ENCODE data around the gene CYP24A1.

Gene CYP24A1

GRCh38 chr20:54140927-54141566 lies 32.7 kb downstream of the CYP24A1 start:
- TF ChIP-seq, protein P1, sequence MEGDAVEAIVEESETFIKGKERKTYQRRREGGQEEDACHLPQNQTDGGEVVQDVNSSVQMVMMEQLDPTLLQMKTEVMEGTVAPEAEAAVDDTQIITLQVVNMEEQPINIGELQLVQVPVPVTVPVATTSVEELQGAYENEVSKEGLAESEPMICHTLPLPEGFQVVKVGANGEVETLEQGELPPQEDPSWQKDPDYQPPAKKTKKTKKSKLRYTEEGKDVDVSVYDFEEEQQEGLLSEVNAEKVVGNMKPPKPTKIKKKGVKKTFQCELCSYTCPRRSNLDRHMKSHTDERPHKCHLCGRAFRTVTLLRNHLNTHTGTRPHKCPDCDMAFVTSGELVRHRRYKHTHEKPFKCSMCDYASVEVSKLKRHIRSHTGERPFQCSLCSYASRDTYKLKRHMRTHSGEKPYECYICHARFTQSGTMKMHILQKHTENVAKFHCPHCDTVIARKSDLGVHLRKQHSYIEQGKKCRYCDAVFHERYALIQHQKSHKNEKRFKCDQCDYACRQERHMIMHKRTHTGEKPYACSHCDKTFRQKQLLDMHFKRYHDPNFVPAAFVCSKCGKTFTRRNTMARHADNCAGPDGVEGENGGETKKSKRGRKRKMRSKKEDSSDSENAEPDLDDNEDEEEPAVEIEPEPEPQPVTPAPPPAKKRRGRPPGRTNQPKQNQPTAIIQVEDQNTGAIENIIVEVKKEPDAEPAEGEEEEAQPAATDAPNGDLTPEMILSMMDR (IDR thresholded peaks at IDR 0.05; ENCODE audit: low read depth, low read length, missing control alignments): no peak
- H3K4me3 ChIP-seq (ENCODE audit: low read depth, low read length): no peak overlapping the region
- DNase-seq (ENCODE audit: low read depth): no peak

- TF ChIP-seq, protein P1 (IDR thresholded peaks at IDR 0.05; ENCODE audit: low read depth, low read length, missing control alignments): no peak
These were observed 33.3 kb downstream of the CYP24A1 start for GRCh38 chr20:54140486-54140885.

GRCh38 chr20:54140067-54140466 lies 33.7 kb downstream of the CYP24A1 start:
- no peak for DNase-seq (ENCODE audit: low read depth)
- no peak overlapping the region for H3K4me3 ChIP-seq (ENCODE audit: low read depth, low read length)
- TF ChIP-seq, protein P1 (IDR thresholded peaks at IDR 0.05; ENCODE audit: low read depth, low read length, missing control alignments): no peak

More at GRCh38 chr20:54140486-54140885, 33.3 kb downstream of the CYP24A1 start:
- no peak overlapping the region for H3K4me3 ChIP-seq (ENCODE audit: low read depth, low read length)
- no peak for DNase-seq (ENCODE audit: low read depth)

DNA sequence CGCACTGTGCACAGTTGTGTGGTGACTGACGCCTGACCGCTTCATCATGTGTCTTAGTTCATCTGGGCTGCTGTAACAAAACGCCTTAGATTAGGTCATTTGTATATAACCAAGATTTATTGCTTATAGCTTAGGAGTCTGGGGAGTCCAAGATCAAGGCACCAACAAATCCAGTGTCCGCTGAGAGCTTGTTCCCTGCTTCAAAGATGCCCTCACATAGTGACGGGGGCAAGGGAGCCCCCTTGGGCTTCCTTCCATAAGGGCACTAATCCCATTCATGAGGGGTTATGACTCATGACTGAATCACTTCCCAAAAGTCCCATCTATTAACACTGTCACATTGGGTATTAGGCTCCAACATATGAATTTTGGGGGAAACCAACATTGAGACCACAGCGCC lies 34.6 kb downstream of the CYP24A1 start:
- TF ChIP-seq, protein P1 (IDR thresholded peaks at IDR 0.05; ENCODE audit: low read depth, low read length, missing control alignments): no peak
- H3K4me3 ChIP-seq (ENCODE audit: low read depth, low read length): no peak overlapping the region
- no peak for DNase-seq (ENCODE audit: low read depth)

GRCh38 chr20:54138427-54138826 lies 35.4 kb downstream of the CYP24A1 start:
- TF ChIP-seq, protein P1 (IDR thresholded peaks at IDR 0.05; ENCODE audit: low read depth, low read length, missing control alignments): no peak
- no peak for DNase-seq (ENCODE audit: low read depth)
- no peak overlapping the region for H3K4me3 ChIP-seq (ENCODE audit: low read depth, low read length)

DNA sequence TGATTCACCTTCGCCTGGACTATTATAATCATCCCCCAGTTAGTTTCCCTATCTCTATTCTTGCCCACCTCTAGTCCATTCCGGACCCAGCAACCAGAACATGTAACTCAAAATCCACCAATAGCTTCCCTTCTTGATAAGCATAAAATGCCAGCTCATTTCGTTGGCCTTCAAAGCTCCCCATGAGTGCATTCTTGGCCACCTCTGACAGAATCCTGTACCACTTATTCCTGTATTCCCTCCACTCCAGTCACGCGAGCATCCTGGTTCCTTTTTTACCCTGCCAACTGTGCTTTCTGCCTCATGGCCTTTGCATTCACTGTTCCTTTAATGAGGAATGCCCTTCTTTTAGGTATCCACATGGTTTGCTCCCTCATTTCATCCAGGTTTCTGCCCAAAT lies 36.7 kb downstream of the CYP24A1 start:
- no peak overlapping the region for H3K4me3 ChIP-seq (ENCODE audit: low read depth, low read length)
- no peak for DNase-seq (ENCODE audit: low read depth)
- TF ChIP-seq, protein P1 (IDR thresholded peaks at IDR 0.05; ENCODE audit: low read depth, low read length, missing control alignments): no peak

All from GM12864 (cell line).